Tibial artery (tissue), 4 donors: ENCODE data around the gene PRRT2.
"Not testable (repeated sequence)": the region's sequence is repeated elsewhere in the genome, so short reads cannot be mapped to it uniquely, and the experiment has no call there.

ENCODE experiments used
- DNase-seq, 2 donors: peaks; one replicate each; pipeline ENCODE4 v3.0.0-alpha.2; 2019
- H3K27ac ChIP-seq, 2 donors: fragments of 200-600 bp; sonication (generic) in 1 of 2; 1 replicate in 1 of 2; 2 replicates in 1 of 2; pipeline ENCODE4 v1.5.1; 2018 to 2019; ENCODE audit warnings: mild to moderate bottlenecking in 1 of 2
- H3K27me3 ChIP-seq, 2 donors: fragments of 200-600 bp; sonication (generic) in 1 of 2; one replicate each; pipeline versions ENCODE4 v1.5.1 to v1.6.0; 2016 to 2019
- H3K36me3 ChIP-seq, 3 donors: fragments of 200-600 bp; sonication (generic) in 2 of 3; one replicate each; pipeline ENCODE4 v1.5.1; 2016 to 2019; ENCODE audit warnings: mild to moderate bottlenecking in 2 of 3
- H3K4me1 ChIP-seq, 4 donors: fragments of 200-600 bp; sonication (generic) in 2 of 4; 1 replicate in 3 of 4; 2 replicates in 1 of 4; pipeline ENCODE4 v1.5.1; 2016 to 2019
- H3K4me3 ChIP-seq, 2 donors: fragments of 200-600 bp; sonication (generic) in 1 of 2; 1 replicate in 1 of 2; 2 replicates in 1 of 2; pipeline ENCODE4 v1.5.1; 2018 to 2019; ENCODE audit warnings: mild to moderate bottlenecking in 2 of 2
- H3K9me3 ChIP-seq, 3 donors: fragments of 200-600 bp; sonication (generic) in 1 of 3; one replicate each; pipeline ENCODE4 v1.5.1; 2016 to 2019
- intact Hi-C: fragments of 100-400 bp; cut with DNase I; formaldehyde crosslinking; loops from one replicate; pipeline ENCODE4 v1.15.0; 2023; ENCODE audit warnings: low total_unique reads
- TF ChIP-seq, protein P1 (sequence below), 2 experiments: fragments of 200-600 bp in 1 of 2; fragments of 450-650 bp in 1 of 2; IDR thresholded peaks; one replicate each; pipeline ENCODE4 v1.5.1; 2017 to 2019; ENCODE audit warnings: antibody characterized with exemption in 2 of 2, mild to moderate bottlenecking in 1 of 2, moderate library complexity in 1 of 2

Gene PRRT2

DNA sequence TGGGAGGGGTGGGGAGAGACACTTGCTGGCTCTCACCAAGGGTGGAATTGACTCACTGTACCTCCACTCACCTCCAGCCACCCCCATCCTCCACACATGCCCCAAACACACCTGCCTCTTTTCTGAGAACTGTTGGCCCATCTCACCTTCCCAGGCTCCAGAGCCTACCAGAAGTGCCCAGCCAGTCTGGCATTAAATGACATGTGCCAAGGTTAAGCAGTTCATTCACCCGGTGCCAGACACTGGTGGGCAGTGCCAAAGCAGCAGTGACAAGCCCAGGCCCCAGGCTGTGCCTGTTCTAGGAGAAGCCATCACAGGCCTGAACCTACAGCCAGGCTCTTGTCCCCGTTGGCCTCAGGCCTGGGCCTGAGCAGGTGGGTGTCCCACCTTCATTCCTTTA is 19.5 kb downstream of the PRRT2 start:
- peaks cover 48 to 67% (median 48%) of the 10 kb centered on the region in 3 donors for H3K36me3 ChIP-seq
- intact Hi-C loops: no loop called here
- TF ChIP-seq, protein P1, sequence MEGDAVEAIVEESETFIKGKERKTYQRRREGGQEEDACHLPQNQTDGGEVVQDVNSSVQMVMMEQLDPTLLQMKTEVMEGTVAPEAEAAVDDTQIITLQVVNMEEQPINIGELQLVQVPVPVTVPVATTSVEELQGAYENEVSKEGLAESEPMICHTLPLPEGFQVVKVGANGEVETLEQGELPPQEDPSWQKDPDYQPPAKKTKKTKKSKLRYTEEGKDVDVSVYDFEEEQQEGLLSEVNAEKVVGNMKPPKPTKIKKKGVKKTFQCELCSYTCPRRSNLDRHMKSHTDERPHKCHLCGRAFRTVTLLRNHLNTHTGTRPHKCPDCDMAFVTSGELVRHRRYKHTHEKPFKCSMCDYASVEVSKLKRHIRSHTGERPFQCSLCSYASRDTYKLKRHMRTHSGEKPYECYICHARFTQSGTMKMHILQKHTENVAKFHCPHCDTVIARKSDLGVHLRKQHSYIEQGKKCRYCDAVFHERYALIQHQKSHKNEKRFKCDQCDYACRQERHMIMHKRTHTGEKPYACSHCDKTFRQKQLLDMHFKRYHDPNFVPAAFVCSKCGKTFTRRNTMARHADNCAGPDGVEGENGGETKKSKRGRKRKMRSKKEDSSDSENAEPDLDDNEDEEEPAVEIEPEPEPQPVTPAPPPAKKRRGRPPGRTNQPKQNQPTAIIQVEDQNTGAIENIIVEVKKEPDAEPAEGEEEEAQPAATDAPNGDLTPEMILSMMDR (IDR thresholded peaks at IDR 0.05): no peak
- peaks cover 0 to 21% (median 4%) of the 10 kb centered on the region in 4 donors for H3K4me1 ChIP-seq
- no peaks in the 10 kb centered on the region for H3K9me3 ChIP-seq
- no peak overlapping the region for H3K4me3 ChIP-seq
- DNase-seq: no peak
- no peaks in the 10 kb centered on the region for H3K27me3 ChIP-seq
- no peak overlapping the region for H3K27ac ChIP-seq

DNA sequence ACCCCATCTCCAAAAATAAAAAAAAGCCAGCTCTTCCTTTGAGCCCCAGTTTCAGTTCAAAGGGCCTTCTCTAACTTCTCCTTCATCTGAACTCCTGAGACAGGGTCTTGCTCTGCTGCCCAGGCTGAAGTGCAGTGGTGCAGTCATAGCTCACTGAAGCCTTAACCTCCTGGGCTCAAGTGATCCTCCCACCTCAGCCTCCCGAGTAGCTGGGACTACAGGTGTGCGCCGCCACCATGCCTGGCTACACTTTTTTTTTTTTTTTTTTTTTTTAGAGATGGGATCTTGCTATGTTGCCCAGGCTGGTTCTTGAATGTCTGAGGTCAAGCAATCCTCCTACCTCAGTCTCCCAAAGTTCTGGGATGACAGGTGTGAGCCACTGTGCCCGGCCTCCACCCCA is 21.2 kb downstream of the PRRT2 start:
- H3K9me3 ChIP-seq, intact Hi-C loops, H3K4me3 ChIP-seq, H3K27me3 ChIP-seq, H3K27ac ChIP-seq, DNase-seq: not testable (repeated sequence)
- peaks cover 64 to 85% (median 65%) of the 10 kb centered on the region in 3 donors for H3K36me3 ChIP-seq
- peaks cover 0 to 11% (median 0%) of the 10 kb centered on the region in 4 donors for H3K4me1 ChIP-seq

DNA sequence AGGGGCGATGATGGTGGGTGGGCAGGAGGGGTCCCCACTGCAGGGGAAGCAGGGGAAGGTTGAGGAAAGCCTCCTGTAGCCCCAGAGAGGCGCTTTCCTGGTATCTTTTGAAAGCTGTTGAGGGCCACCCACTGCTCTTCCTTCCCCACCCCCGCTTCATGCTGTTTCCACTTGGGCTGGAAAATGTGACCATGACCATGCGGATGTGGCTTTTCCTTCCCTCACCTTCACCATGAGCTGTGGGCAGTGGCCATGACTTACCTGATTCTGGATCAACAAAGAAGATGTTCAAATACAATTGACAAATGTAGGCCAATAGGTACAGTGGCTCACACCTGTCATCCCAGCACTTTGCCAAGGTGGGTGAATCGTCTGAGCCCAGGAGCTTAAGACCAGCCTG is 22.1 kb downstream of the PRRT2 start:
- DNase-seq: no peak
- no peaks in the 10 kb centered on the region for H3K9me3 ChIP-seq
- H3K4me3 ChIP-seq: no peak overlapping the region
- H3K27me3 ChIP-seq: no peaks in the 10 kb centered on the region
- peaks cover 0 to 11% (median 0%) of the 10 kb centered on the region in 4 donors for H3K4me1 ChIP-seq
- intact Hi-C loops: no loop called here
- TF ChIP-seq, protein P1 (IDR thresholded peaks at IDR 0.05): no peak
- peaks cover 72 to 93% (median 74%) of the 10 kb centered on the region in 3 donors for H3K36me3 ChIP-seq
- H3K27ac ChIP-seq: no peak overlapping the region

DNA sequence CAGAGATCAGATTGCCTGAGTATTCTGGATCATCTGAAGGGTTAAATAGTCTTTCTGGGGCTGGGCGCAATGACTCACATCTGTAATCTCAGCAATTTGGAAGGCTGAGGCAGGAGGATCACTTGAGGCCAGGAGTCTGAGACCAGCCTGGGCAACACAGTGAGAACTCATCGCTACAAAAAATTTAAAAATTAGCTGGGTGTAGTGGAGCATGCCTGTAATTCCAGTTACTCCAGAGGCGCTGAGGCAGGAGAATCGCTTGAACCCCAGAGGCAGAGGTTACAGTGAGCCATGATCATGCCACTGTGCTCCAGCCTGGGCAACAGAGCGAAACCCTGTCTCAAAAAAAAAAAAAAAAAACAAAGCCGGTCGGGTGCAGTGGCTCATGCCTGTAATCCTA is 23.9 kb downstream of the PRRT2 start:
- intact Hi-C loops: no loop called here
- H3K27ac ChIP-seq: no peak overlapping the region
- DNase-seq: no peak
- H3K36me3 ChIP-seq: peaks cover 83 to 97% (median 89%) of the 10 kb centered on the region in 3 donors
- TF ChIP-seq, protein P1 (IDR thresholded peaks at IDR 0.05): no peak
- no peaks in the 10 kb centered on the region for H3K27me3 ChIP-seq
- H3K4me1 ChIP-seq: peaks cover 0 to under 1% (median 0%) of the 10 kb centered on the region in 4 donors
- no peak overlapping the region for H3K4me3 ChIP-seq
- no peaks in the 10 kb centered on the region for H3K9me3 ChIP-seq

DNA sequence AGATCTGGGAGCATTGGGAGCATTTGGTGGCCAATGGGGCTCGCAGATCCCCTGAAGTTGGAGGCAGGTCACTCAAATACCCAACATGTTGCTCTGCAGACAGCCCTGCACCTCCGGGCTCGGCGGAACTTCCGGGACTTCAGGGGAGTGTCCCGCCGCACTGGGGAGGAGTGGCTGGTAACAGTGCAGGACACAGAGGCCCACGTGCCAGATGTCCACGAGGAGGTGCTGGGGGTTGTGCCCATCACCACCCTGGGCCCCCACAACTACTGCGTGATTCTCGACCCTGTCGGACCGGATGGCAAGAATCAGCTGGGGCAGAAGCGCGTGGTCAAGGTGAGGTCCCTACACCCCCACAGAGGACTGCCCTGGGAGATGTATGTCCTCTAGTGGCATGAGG is 24.6 kb downstream of the PRRT2 start:
- intact Hi-C loops: no loop called here
- TF ChIP-seq, protein P1 (IDR thresholded peaks at IDR 0.05): no peak
- H3K36me3 ChIP-seq: peaks cover 83 to 97% (median 83%) of the 10 kb centered on the region in 3 donors

DNA sequence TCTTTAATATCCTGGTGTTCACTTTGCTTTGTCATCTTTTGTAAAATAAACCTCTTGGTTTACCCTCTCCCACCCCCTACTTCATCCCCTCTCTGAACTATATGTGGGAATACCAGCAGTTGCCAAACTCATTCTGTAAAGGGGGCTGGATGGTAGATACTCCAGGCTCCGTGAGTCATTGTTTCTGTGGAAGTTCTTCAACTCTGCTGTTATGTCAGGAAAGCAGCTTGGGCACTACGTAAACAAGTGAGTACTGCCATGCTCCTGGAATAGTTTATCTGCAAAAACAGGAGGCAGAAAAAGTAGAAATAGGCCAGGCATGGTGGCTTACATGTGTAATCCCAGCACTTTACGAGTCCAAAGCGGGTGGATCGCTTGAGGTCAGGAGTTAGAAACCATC is 25.8 kb downstream of the PRRT2 start:
- H3K4me3 ChIP-seq: no peak overlapping the region
- H3K27ac ChIP-seq: no peak overlapping the region
- H3K9me3 ChIP-seq: no peaks in the 10 kb centered on the region
- intact Hi-C loops: no loop called here
- no peaks in the 10 kb centered on the region for H3K4me1 ChIP-seq
- no peak for DNase-seq
- TF ChIP-seq, protein P1 (IDR thresholded peaks at IDR 0.05): no peak
- no peaks in the 10 kb centered on the region for H3K27me3 ChIP-seq
- H3K36me3 ChIP-seq: peaks cover 85 to 98% (median 91%) of the 10 kb centered on the region in 3 donors

More for the DNA sequence above, 24.6 kb downstream of the PRRT2 start:
- Histone ChIP-seq H3K9me3 (no peaks in the 10 kb centered on the region), H3K27ac (no peak overlapping the region), H3K4me3 (no peak overlapping the region), H3K4me1 (no peaks in the 10 kb centered on the region), H3K27me3 (no peaks in the 10 kb centered on the region)
- DNase-seq: no peak
